ENCODE measurements around the gene TCN1. TPM values are rescaled to one million over a fixed set of nuclear protein-coding genes. Genes with fewer than 3 reads are reported as not detected.
"Not testable (repeated sequence)": the region's sequence is repeated elsewhere in the genome, so short reads cannot be mapped to it uniquely, and the experiment has no call there.

Gene TCN1
- total RNA-seq, 1 donor from 2014 or later: 0.45 TPM

DNA sequence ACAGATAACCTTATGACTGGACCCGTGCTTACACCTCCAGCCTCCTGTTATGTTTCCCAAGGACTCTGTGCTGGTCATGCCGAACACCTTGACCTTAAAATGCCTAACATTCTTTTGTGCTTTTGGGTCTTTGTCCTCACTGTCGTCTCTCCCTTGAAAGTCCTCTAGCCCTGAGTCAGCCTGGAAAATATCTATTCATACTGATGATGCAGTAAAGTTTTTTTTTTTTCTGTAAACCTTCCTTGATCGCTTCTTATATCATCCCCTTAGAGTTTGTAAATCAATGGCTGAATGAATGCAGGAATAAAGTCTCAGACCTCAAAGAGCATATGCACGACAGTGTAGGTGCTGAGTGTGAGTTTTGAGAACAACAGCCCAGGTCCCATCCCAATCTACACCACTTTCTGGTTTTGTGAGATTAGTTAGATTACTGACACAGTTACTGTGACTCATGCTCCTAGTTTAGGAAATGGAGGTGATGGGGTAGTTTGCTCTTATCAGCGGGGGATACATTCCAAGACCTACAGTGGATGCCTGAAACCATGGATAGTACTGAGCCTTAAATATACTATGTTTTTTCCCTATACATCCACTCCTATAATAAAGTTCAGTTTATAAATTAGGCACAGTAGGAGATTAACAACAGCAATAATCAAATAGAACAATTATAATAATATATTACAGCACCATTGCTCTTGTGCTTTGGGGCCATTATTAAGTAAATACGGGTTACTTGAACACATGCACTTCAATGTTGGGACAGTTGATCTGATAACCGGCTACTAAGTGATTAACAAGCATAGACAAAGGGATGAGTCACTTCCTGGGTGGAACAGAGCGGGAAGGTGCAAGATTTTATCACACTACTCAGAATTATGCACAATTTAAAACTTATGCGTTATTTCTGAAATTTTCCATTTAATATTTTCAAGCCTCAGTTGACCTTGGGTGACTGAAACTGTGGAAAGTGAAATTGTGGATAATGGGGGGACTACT, 8.6 kb downstream of the TCN1 start:
- ATAC-seq (no peak), DNase-seq (ENCODE audit: low spot score) (no peak)

DNA sequence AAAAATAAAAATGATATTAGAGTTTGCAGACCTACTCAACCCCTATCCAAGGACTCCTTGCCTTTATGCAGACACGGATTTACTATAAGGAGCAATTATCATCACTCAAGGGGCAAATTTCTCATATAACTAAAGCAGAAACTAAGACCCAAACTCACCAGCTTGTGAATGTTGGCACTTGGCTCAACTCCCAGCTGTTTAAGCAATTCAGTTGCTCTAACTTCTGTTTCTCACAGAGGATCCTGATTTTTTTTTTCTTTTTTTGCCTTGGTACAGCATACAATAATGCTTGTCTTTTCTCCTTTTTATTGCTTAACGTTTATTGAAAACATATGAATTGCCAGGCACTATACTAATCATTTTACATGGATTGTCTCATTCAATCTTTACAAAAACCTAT, 11.4 kb downstream of the TCN1 start:
- ATAC-seq (no peak), DNase-seq (ENCODE audit: low spot score) (no peak)

DNA sequence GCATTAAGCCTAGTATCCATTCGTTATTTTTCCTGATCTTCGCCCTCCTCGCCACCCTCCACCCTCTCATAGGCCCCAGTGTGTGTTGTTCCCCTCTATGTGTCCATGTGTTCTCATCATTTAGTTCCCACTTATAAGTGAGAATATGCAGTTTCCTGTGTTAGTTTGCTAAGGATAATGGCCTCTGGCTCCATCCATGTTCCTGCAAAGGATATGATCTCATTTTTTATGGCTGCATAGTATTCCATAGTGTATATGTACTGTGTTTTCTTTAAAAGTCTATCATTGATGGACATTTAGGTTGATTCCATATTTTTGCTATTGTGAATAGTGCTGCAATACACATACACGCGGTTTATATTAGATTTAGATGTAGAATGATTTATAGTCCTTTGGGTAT, 14.9 kb downstream of the TCN1 start:
- not testable (repeated sequence) for DNase-seq (ENCODE audit: low spot score); ATAC-seq

DNA sequence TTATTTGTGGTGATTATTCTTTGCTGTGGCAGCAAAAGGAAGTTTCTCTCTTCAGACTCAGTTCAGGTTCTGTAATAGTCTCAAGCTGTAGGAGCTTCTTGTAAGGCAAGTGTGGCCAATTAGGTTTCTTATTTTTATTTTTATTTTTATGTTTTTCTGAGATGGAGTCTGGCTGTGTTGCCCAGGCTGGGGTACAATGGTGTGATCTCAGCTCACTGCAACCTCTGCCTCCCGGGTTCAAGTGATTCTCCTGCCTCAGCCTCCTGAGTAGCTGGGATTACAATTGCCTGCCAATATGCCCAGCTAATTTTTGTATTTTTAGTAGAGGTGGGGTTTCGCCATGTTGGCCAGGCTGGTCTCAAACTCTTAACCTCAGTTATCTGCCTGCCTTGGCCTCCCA, 16.7 kb downstream of the TCN1 start:
- not testable (repeated sequence) for ATAC-seq

DNA sequence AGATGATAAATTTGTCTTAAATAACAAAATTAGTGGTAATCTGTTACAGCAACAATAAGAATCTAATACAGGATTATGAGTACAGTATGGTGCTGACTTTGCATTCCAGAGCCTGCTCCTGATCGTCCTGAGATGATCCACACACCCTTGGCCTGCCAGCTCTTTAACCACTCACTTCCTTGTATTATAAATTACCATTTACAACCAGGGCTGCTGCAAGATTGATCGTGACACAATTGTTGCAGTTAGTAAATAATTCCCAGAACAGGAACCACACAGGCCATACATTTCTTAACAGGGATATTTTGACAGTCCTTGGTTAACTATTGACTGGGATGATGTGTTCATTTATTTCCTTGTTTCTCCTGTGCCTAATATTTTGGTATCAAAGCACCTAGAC, 17.2 kb downstream of the TCN1 start:
- no peak for DNase-seq (ENCODE audit: low spot score)

More for the DNA sequence above, 16.7 kb downstream of the TCN1 start:
- not testable (repeated sequence) for DNase-seq (ENCODE audit: low spot score)

DNA sequence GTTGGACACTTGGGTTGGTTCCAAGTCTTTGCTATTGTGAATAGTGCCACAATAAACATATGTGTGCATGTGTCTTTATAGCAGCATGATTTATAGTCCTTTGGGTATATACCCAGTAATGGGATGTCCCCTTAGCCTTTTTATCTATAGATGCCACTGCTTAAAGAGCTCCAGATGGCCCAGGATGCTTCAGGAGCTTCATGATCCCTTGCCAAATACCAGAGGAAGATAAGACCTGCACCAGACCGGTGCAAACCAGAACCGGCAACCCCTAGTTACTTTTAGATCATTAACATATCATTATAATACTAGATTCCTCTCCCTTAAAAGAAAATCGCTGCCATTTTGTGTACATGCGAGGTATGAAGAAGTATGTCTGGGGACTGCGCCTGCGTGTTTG, 17.8 kb downstream of the TCN1 start:
- not testable (repeated sequence) for ATAC-seq

More for the DNA sequence above, 17.2 kb downstream of the TCN1 start:
- no peak for ATAC-seq

DNA sequence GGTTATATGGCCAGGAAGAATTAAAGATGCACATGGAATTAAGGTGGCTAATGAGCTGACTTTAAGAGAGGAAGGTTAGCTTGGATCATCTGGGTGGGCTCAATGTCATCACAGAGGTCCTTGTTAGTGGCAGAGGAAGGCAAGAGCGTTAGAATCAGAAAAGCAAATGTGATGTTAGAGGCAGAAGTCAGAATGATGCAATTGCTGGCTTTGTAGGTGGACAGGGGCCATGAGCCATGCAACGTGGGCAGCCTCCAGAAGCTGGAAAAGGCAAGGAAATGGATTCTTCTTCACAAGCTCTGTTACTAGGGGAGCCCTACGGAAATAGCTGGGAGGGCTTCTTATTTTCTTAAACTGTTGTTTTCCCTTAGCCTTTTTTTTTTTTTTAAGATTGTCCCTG, 18.7 kb downstream of the TCN1 start:
- DNase-seq (ENCODE audit: low spot score) (no peak), ATAC-seq (no peak)

More for the DNA sequence above, 17.8 kb downstream of the TCN1 start:
- DNase-seq (ENCODE audit: low spot score): not testable (repeated sequence)

DNA sequence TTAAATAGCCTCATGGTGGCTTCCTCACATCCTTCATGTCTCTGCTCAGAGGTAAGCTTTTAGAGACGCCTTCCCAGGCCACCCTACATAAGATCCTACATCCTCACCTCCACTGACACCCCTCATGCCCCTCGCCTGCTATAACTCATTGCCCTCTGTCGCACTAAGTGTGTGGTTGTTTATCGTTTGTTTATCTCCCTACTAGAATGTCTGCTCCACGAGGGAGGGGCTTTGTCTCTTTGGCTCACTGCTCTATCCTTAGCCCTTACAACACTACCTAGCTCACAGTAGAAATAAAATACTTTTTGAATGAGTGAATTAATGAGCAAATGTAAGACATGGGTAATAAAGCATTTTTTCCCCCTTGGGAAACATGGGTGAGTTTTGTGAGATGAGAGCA, 19.7 kb downstream of the TCN1 start:
- no peak for ATAC-seq
- no peak for DNase-seq (ENCODE audit: low spot score)

DNA sequence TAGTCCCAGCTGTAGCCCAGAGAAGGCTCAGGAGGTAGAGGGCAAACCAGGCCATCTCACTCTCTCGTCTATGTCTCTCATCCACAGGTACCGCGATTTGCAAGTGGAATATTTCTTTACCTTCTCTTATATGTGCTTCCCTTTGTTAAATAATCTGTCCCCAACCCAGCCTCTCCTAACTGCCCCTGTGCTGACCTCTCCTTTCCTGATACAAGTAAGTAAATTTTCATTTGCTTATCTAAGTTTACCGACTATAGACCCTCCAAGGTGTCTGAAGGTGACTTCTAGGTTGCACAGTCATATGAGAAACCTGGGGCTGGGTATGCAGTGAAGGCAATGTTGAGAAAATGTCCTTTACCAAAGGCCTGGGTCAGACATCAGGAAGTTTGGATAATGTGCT, 20.9 kb downstream of the TCN1 start, which contains the start of gene CBLIF:
TSS of gene CBLIF (minus strand) at position 101 of the 400 bp plus-strand sequence. CDS start at position 55, 46 bp downstream.
- ATAC-seq (no peak), DNase-seq (ENCODE audit: low spot score) (no peak)

DNA sequence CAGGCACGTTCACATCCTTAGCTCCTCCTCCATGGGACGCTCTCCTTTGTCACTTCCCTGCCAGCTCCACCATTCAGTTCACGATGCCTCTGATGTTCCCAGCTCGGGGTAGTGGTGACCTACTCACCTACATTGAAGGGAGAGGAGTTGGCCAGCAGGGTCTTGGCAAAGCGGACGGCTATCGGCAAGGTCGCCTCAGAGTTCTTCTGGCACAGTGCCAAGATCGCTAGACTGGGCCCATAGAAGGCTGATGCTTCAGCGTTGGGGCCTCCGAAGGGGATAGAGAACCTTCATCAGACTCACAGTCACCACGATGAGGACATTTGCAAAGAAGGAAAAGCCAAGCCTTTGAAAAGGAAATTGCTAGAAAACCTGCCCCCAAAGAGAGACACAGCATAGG, 24.0 kb downstream of the TCN1 start:
- DNase-seq (ENCODE audit: low spot score) (no peak), ATAC-seq (no peak)

DNA sequence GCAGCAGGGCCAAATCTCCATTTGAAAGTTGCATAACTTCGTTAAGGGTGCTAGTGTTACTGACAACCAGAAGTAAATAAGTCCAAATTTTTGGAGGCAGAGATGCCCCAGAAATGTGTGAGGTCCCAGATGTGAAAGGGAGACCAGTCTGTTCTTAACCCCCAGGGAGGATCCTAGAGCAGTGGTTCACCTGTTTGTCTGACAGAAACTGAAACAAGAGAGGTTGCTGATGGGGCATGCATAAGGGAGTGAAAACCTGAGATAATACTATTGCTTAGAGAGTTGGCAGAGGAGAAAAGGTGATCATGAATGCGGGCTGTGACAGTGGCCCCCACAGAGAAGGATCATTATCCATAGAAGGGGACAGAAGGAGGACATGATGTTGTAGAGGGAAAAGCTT, 24.8 kb downstream of the TCN1 start:
- DNase-seq (ENCODE audit: low spot score) (no peak), ATAC-seq (no peak)

DNA sequence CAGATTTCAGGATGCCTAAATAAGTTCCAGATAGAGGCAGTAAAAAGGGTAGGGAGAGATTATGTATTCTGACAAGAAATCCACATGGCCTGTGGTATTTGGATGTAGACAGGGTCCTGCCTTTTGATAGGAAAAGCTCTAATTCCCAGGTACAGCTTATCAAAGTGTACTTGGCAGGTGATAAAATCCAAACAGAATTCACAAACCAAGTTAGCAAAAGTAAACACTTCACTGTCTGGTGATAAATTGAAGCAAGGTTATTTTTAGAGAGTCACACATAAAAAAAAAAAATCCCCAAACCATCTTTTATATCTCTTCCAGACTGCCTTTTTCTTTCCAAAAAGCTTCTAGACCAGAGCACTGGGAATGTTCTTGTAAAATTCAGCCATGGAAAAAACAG, 26.7 kb downstream of the TCN1 start:
- DNase-seq (ENCODE audit: low spot score) (no peak), ATAC-seq (no peak)

DNA sequence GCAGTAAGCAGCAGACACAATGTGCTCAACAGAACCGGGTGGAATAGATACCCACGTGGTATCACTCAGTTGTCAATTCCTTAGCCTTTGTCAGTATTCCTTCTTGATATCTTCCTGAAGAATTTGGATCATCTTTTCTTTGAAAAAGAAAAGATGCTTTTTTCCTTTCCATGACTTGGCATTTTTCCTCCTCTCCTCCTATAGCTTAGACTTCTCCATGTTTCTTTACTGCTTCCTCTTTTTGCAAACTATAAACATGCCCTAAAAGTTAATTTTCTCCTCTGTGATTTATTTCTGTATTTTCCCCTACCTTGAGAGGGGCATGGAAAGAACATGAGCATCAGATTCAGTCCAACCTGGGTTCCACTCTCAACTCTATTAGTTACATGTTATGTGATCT, 32.7 kb downstream of the TCN1 start:
- DNase-seq (ENCODE audit: low spot score) (no peak), ATAC-seq (no peak)

DNA sequence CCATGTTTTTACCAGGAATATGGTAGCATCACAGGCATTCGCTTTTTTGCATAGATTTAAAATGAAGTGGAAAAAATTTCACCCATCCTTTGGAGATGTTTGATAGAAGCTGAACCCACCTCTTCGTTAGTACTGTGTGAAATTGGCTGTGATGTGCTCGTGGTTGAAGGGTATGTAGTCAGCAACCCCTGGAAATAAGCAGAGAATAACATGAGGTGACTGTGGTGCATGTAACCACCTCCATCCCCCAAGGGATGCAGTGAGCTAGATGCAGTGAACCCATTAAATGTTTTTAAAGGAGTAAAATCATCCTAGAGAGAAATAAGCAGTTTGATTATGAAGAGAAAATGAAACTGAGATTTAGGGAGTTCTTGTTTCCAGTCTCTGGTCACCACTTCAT, 36.9 kb downstream of the TCN1 start:
- DNase-seq (ENCODE audit: low spot score) (no peak), ATAC-seq (no peak)

DNA sequence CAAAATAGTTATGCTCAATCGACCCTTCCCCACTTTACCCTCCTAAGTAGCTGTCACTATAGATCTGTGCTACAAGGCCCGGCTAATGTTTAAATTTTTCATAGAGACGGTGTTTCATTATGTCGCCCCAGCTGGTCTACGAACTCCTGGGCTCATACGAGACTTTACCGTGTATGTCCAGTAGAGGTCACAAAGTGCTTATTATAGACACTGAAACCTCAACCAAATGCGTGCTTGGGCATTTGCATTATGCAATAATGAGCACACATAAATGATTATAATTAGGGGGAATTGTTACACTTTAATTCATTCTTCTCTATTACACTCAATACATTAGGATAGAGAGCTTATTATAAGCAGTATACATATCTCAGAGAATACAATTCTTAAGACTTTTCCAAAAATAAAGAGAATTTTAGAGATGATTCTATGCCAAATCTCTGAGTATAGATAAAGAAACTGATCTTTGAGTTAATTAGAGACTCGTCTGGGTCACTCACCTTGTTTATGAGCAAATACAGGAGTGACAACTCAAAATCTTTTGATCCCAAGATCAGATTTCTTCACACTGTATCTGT, 43.2 kb downstream of the TCN1 start:
- DNase-seq (ENCODE audit: low spot score) (no peak), ATAC-seq (peak; percentile 98)

DNA sequence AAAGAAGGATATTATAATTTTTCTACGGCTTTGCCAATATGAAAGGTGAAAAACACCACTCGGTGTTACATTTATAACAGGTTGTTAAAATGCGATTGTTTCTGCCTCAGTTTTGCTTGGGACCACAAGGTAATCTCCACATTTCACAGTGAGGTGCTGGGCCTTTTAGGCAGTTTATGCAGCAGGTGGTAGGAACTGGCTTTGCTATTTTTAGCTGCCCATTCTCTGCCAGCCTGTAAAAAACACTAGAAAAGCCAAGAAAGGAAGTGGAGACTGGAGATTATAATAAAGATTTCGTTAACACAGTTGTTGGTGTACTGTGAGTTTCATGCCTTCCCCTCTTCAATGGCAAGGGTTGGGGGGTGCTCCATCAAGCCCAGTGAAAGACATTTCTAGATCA, 47.7 kb downstream of the TCN1 start:
- no peak for DNase-seq (ENCODE audit: low spot score)
- no peak for ATAC-seq

DNA sequence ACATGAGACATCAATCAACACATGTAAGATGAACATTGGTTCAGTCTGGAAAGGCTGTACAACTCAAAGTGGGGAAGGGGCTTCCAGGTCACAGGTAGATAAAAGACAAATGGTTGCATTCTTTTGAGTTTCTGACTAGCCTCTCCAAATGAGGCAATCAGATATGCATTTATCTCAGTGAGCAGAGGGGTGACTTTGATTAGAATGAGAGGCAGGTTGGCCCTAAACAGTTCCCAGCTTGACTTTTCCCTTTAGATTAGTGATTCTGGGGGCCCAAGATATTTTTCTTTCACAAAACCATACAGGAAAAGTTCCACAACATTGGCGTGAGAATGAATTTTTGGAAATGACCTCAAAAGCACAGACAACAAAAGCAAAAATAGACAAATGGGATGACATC, 49.9 kb downstream of the TCN1 start:
- ATAC-seq; DNase-seq (ENCODE audit: low spot score): not testable (repeated sequence)

DNA sequence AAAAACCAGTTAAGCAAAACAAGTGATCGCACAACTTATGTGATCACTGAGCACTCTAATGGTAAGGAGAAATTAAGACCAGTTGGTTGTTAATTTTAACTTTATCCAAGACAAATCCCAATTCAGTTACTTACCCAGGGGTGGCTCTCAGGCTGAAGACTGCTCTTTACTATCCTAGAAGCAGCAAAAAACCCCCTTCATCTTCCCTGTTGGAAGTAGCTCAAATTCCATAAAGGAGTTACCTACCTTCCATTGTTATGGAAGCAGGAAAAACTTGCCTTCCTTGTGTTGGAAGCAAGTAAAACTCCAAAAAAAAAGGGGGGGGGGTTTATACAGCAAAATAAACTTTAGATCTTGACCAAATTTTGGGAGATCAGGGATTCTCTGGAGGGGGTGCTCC, 50.5 kb downstream of the TCN1 start:
- no peak for DNase-seq (ENCODE audit: low spot score)
- ATAC-seq: no peak

DNA sequence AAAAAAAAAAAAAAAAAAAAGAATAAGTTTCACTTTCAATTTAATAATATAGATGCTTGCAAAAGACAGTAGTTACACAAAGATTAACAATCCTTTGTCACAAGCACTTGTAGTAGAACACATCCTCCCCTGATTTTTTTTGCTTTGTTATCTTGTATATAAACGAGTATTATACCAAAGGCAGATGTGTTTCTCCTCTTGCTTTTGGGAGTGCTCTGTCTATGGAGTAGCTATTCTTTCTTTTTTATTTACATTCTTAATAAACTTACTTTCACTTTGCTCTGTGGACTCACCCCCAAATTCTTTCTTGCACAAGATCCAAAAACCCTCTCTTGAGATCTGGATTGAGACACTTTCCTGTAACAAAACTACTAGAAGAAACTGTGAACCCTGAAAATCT, 52.3 kb downstream of the TCN1 start:
- ATAC-seq (no peak), DNase-seq (ENCODE audit: low spot score) (no peak)

DNA sequence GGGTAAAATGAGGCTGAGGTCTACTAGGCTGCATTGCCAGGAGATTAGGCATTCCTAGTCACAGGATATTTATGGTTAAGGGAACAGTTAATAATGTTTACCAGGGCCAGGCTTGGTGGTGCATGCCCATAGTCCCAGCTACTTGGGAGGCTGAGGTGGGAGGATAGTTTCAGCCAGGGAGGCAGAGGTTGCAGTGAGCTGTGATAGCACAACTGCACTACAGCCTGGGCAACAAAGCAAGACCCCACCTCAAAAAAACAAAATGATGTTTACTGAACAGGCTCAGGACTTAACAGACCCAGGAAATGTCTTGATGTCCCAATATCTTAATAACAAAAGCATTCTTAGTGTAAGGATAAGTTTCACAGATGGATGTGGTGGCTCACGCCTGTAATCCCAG, 52.9 kb downstream of the TCN1 start:
- no peak for ATAC-seq
- DNase-seq (ENCODE audit: low spot score): no peak

DNA sequence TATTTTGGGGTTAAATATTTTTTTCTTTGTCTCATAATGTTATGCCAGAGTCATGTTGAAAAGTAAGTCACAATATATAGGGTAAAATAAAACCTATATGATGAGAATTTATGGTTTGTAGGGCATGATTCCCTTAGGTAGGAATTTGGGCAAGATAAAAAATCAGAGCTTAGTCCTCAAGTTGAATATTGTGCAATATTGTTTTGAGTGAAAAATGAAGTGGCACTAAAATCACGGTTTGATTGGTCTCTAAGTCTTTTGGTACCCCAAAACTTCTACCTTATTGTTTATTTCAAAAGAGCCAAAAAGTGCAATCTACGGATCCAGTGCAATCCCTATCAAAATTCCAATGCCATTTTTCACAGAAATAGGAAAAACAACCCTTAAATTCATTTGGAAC, 54.1 kb downstream of the TCN1 start:
- DNase-seq (ENCODE audit: low spot score) (no peak), ATAC-seq (no peak)

DNA sequence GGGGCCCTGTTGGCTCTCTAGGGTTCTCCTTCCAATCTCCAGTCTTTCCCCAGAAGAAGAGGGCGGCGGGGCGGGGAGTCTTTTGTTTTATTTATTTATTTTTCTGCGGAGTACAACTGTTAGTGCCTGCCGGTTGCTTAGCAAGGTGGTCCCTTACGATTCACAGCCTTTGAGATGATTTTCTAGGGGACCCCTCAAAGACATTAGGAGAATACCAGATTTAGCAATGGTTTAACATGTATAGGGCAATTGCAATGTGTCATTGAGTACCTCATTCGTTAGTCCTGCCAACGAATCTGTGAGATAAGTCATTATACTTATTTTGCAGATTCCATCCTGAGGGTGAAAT, 55.4 kb downstream of the TCN1 start:
- ATAC-seq (no peak), DNase-seq (ENCODE audit: low spot score) (no peak)

Data from left lobe of liver (tissue), 2 donors.